OCI-LY3 (cell line): ENCODE results near the gene ERP27.

Experiments used
- CTCF ChIP-seq: fragments of 200-600, 300-600 bp; sonication (generic); IDR thresholded peaks from 2 replicates; pipeline ENCODE4 v1.5.1; 2014; ENCODE audit warnings: antibody characterized with exemption, low read length, low read depth
- EZH2phosphoT487 ChIP-seq: fragments of 200-600 bp; shearing (Covaris generic); IDR thresholded peaks from 2 replicates; pipeline ENCODE4 v1.6.1; 2018; ENCODE audit warnings: antibody characterized with exemption, mixed run types, low read depth

- TF ChIP-seq CTCF (no peak), EZH2phosphoT487 (no peak)
Observed at GRCh38 chr12:14884458-14884878, 53.9 kb downstream of the ERP27 start.
